Astrocyte (in vitro differentiated cells and primary cell): Measurements from ENCODE around the gene CCDC91. TPM values are rescaled to one million over a fixed set of nuclear protein-coding genes. Genes with fewer than 3 reads are reported as not detected.

Experiments used
- DNase-seq: peaks from one replicate; pipeline ENCODE4 v3.0.0-alpha.2; 2010; ENCODE audit warnings: low read depth
- FAIRE-seq: peaks from 2 replicates; lab custom pipeline; 2011; peaks lifted over from hg19 to GRCh38; lab: Jason Lieb, UNC
- H2AFZ ChIP-seq: 2 replicates; pipeline ENCODE4 v1.6.0; 2012; ENCODE audit warnings: low read depth, low read length, inconsistent platforms
- H3K27ac ChIP-seq: 2 replicates; pipeline ENCODE4 v1.5.1; 2011; ENCODE audit warnings: low read depth, low read length, inconsistent platforms
- H3K27me3 ChIP-seq: 2 replicates; pipeline ENCODE4 v1.6.0; 2011; ENCODE audit warnings: low read length, inconsistent platforms; ENCODE audit not compliant: insufficient read depth
- H3K36me3 ChIP-seq: 2 replicates; pipeline ENCODE4 v1.5.1; 2011; ENCODE audit warnings: low read length, inconsistent platforms; ENCODE audit not compliant: insufficient read depth
- H3K4me1 ChIP-seq: 2 replicates; pipeline ENCODE4 v1.5.1; 2011; ENCODE audit warnings: low read length, inconsistent platforms; ENCODE audit not compliant: insufficient read depth
- H3K4me2 ChIP-seq: 2 replicates; pipeline ENCODE4 v1.6.0; 2012; ENCODE audit warnings: low read length, inconsistent platforms
- H3K4me3 ChIP-seq: 2 replicates; pipeline ENCODE4 v1.5.1; 2011; ENCODE audit warnings: low read depth, mild to moderate bottlenecking, low read length, inconsistent platforms; ENCODE audit not compliant: insufficient read depth
- H3K79me2 ChIP-seq: 2 replicates; pipeline ENCODE4 v1.6.0; 2012; ENCODE audit warnings: mild to moderate bottlenecking, low read length, inconsistent platforms; ENCODE audit not compliant: insufficient read depth
- H3K9ac ChIP-seq: 2 replicates; pipeline ENCODE4 v1.6.0; 2012; ENCODE audit warnings: mild to moderate bottlenecking, low read length, inconsistent platforms
- H3K9me3 ChIP-seq: 2 replicates; pipeline ENCODE4 v1.5.1; 2012; ENCODE audit warnings: low read depth, mild to moderate bottlenecking, low read length, inconsistent platforms; ENCODE audit not compliant: insufficient read depth
- H4K20me1 ChIP-seq: 2 replicates; pipeline ENCODE4 v1.6.0; 2012; ENCODE audit warnings: low read length, inconsistent platforms; ENCODE audit not compliant: insufficient read depth
- H3K27ac Mint-ChIP-seq: one replicate; pipeline ENCODE4 v1.8.0; 2021; ENCODE audit warnings: mild to moderate bottlenecking, mixed read lengths; ENCODE audit not compliant: unreplicated experiment
- H3K27me3 Mint-ChIP-seq: one replicate; pipeline ENCODE4 v1.8.0; 2021; ENCODE audit warnings: low read depth, mixed read lengths; ENCODE audit not compliant: unreplicated experiment
- H3K36me3 Mint-ChIP-seq: one replicate; pipeline ENCODE4 v1.8.0; 2021; ENCODE audit warnings: low read depth, mixed read lengths; ENCODE audit not compliant: unreplicated experiment
- H3K4me1 Mint-ChIP-seq: one replicate; pipeline ENCODE4 v1.8.0; 2021; ENCODE audit warnings: low read depth, mixed read lengths; ENCODE audit not compliant: unreplicated experiment
- H3K4me3 Mint-ChIP-seq: one replicate; pipeline ENCODE4 v1.8.0; 2021; ENCODE audit warnings: mild to moderate bottlenecking, moderate library complexity, mixed read lengths; ENCODE audit not compliant: unreplicated experiment
- H3K9me3 Mint-ChIP-seq: one replicate; pipeline ENCODE4 v1.8.0; 2021; ENCODE audit warnings: mild to moderate bottlenecking, mixed read lengths; ENCODE audit not compliant: unreplicated experiment
- CTCF ChIP-seq: IDR thresholded peaks from 2 replicates; pipeline ENCODE4 v1.5.1; 2011; ENCODE audit warnings: low read depth, mild to moderate bottlenecking, inconsistent platforms, low read length, moderate library complexity; ENCODE audit not compliant: insufficient read depth
- EZH2 ChIP-seq: IDR thresholded peaks from 2 replicates; pipeline ENCODE4 v1.6.1; 2012; ENCODE audit warnings: mild to moderate bottlenecking, low read length, inconsistent platforms; ENCODE audit not compliant: insufficient read depth
- total RNA-seq: library from RNA; stranded (reverse); gene quantifications from 2 replicates; pipeline ENCODE4 v1.2.1, GENCODE V29; 2021

CCDC91 gene
- total RNA-seq, 1 donor from 2014 or later = 19.3 TPM

- H3K27me3 Mint-ChIP-seq = no peaks in the 10 kb centered on the region
Observed at GRCh38 chr12:28164644-28165275, 25.5 kb upstream of the CCDC91 start.

GRCh38 chr12:28167981-28168485 lies 22.2 kb upstream of the CCDC91 start:
- no peaks in the 10 kb centered on the region for H3K79me2 ChIP-seq
- Mint-ChIP-seq H3K4me3 (no peak overlapping the region), H3K4me1 (peaks cover 21% of the 10 kb centered on the region), H3K9me3 (no peaks in the 10 kb centered on the region), H3K36me3 (no peaks in the 10 kb centered on the region), H3K27me3 (no peaks in the 10 kb centered on the region), H3K27ac (no peak overlapping the region)
- TF ChIP-seq EZH2 = no peak
- TF ChIP-seq CTCF = no peak
- H3K27ac ChIP-seq = no peak overlapping the region
- H4K20me1 ChIP-seq = no peaks in the 10 kb centered on the region
- H3K36me3 ChIP-seq = no peaks in the 10 kb centered on the region
- peaks cover 7% of the 10 kb centered on the region for H3K4me1 ChIP-seq
- no peaks in the 10 kb centered on the region for H3K27me3 ChIP-seq
- H3K4me2 ChIP-seq = no peak overlapping the region
- no peak for DNase-seq
- no peak overlapping the region for H3K4me3 ChIP-seq
- no peak overlapping the region for H2AFZ ChIP-seq
- no peak for FAIRE-seq
- no peak overlapping the region for H3K9ac ChIP-seq
- no peaks in the 10 kb centered on the region for H3K9me3 ChIP-seq

More at GRCh38 chr12:28164644-28165275, 25.5 kb upstream of the CCDC91 start:
- Histone ChIP-seq H3K79me2 (no peaks in the 10 kb centered on the region), H3K9me3 (no peaks in the 10 kb centered on the region), H3K4me1 (no peaks in the 10 kb centered on the region), H3K27ac (no peak overlapping the region), H3K9ac (no peak overlapping the region), H2AFZ (no peak overlapping the region), H3K27me3 (no peaks in the 10 kb centered on the region), H4K20me1 (no peaks in the 10 kb centered on the region), H3K4me3 (no peak overlapping the region), H3K36me3 (no peaks in the 10 kb centered on the region), H3K4me2 (no peak overlapping the region)
- DNase-seq = no peak
- peak overlapping the region; percentile 79 for H3K27ac Mint-ChIP-seq
- no peaks in the 10 kb centered on the region for H3K36me3 Mint-ChIP-seq
- TF ChIP-seq CTCF (no peak), EZH2 (no peak)
- no peak overlapping the region for H3K4me3 Mint-ChIP-seq
- H3K9me3 Mint-ChIP-seq = no peaks in the 10 kb centered on the region
- H3K4me1 Mint-ChIP-seq = peaks cover 8% of the 10 kb centered on the region
- no peak for FAIRE-seq
